HG03378 (cell line): ENCODE results near the gene MORN4.
A peak's percentile ranks its signal among the peaks of the same experiment; 100 is the strongest.
"Not testable (repeated sequence)": the region's sequence is repeated elsewhere in the genome, so short reads cannot be mapped to it uniquely, and the experiment has no call there.

Experiments
- ATAC-seq: cut with Tn5 transposase; IDR thresholded peaks from one replicate; pipeline ENCODE4 v1.9.1; 2021; ENCODE audit warnings: mild to moderate bottlenecking, moderate library complexity; ENCODE audit not compliant: unreplicated experiment

The MORN4 gene

GRCh38 chr10:97632949-97633884 is at the start of gene MORN4:
TSS of gene MORN4 (minus strand) at chr10:97633500. CDS start at chr10:97619653, 13,847 bp downstream.
- peak; percentile 91 for ATAC-seq

GRCh38 chr10:97682042-97682441 is 48.7 kb upstream of the MORN4 start:
- ATAC-seq = no peak

GRCh38 chr10:97679594-97679993 is 46.3 kb upstream of the MORN4 start:
- no peak for ATAC-seq

DNA sequence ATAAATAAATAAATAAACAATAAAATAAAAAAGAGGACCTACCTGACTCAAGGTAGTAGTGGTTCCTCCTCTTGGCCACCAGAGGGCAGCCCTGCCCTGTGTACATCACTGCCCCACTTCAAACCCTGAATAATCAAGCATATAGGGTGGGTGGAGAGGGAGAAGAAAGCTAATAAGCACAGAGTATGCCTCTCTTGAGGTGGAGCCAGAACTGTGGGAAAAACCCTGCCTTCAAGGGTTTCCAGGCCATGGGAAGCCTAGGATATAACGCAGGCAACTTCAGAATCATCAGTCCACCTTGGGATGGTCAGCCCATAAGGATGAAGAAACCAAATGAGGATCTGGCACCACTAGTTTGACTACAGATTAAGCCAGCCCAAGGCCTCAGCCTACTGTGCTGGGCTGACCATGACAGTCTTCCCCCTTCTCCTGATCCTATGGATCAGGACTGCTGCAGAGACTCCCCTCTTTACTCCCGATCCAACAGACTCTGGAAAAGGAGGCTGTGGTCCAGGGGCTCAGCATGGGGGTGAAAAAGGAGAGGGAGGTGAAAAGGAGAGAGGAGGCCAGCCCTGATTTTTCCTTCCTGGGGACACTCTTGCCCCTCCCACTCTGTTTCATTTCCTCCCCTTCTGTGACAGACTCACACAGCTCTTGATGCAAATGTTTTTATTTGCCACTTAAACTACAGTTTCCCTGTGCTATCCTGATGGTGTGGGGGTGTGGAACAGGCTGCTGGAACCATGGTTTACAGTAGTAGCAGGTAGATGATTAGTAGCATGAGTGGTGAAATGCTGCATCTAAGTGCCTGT is 43.7 kb upstream of the MORN4 start:
- peak; percentile 53 for ATAC-seq

GRCh38 chr10:97675222-97675621 is 41.9 kb upstream of the MORN4 start:
- ATAC-seq = no peak

DNA sequence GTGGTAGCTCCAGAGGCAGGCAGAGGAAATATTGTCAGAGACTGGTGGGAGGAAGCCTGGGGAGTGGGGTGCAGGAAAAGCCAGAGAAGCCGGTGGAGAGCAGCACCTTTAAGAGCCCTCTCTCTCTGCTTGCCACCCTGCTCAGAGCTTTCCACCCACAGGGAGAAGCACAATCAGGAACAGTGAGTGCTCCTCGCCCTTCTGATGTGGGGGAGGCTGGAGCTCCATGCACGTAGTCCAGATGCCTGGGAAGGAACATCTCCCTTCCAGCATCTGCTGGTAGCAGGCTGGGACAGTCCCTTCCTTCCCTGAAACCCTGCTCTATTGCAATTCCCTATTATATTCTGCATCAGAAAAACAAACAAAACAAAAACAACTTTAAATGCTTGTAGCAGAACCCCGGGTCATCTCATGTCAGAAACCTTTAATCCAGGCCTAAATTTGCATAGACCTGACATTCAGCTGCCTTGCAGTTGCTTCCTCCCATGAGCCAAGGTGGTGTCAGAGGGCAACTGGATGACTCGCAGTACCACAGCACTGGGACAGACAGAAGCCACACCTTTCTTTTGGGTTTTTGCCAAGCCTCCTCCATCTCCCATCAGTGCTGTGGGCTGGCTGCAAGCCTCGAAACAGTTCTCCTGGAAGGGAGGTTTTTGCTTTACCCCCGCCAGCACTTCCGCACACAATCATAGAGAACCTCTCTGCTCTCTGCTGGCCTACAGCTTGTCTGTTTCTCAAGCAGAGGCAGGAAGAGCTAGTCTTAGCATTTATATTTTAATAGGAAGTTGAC is 40.6 kb upstream of the MORN4 start:
- ATAC-seq = no peak

DNA sequence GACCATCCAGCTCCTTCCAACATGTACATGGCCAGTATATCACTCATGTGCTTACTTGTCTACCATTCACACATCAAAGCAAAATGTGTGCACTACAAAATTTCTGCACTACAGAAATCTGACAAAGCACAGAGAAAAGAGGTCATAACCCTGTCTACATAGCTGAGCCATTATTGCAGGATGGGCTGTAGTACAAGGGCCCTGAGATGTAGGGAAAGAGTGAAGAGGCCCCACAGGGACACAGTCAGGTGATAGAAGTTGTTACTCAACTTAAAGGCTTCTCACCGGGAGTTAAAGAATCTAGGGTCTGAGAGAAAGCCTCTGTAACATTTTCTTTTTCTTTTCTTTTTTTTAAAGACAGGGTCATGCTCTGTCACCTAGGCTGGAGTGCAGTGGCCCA is 36.3 kb upstream of the MORN4 start:
- ATAC-seq = no peak

DNA sequence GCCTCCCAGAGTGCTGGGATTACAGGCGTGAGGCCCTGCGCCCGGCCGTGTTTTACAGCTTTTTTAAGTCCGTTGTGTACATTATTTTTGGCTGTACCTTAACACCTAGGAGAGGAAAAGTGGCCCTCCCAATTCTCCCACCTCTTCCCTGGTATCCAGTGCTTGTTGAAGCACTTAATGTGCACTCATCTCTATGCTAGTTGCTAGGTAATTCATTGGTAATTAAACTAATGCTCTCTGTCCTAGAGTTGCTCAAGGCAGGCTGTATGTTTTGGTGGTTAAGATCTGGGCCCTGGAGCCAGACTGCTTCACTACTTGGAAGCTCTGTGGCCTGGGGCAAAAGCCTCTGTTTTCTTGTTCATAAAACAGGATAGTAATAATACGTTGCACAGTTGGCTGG is 34.2 kb upstream of the MORN4 start:
- ATAC-seq = no peak

GRCh38 chr10:97666992-97667391 is 33.7 kb upstream of the MORN4 start:
- ATAC-seq = no peak

GRCh38 chr10:97664282-97664850 is 31.1 kb upstream of the MORN4 start:
- no peak for ATAC-seq

- no peak for ATAC-seq
Observed at GRCh38 chr10:97659589-97659988, 26.3 kb upstream of the MORN4 start.

- no peak for ATAC-seq
Observed at GRCh38 chr10:97656777-97657176, 23.5 kb upstream of the MORN4 start.

GRCh38 chr10:97651773-97652172 is 18.5 kb upstream of the MORN4 start:
- no peak for ATAC-seq

GRCh38 chr10:97650726-97651125 is 17.4 kb upstream of the MORN4 start:
- ATAC-seq = no peak

GRCh38 chr10:97649405-97649750 is 16.1 kb upstream of the MORN4 start:
- ATAC-seq = not testable (repeated sequence)

DNA sequence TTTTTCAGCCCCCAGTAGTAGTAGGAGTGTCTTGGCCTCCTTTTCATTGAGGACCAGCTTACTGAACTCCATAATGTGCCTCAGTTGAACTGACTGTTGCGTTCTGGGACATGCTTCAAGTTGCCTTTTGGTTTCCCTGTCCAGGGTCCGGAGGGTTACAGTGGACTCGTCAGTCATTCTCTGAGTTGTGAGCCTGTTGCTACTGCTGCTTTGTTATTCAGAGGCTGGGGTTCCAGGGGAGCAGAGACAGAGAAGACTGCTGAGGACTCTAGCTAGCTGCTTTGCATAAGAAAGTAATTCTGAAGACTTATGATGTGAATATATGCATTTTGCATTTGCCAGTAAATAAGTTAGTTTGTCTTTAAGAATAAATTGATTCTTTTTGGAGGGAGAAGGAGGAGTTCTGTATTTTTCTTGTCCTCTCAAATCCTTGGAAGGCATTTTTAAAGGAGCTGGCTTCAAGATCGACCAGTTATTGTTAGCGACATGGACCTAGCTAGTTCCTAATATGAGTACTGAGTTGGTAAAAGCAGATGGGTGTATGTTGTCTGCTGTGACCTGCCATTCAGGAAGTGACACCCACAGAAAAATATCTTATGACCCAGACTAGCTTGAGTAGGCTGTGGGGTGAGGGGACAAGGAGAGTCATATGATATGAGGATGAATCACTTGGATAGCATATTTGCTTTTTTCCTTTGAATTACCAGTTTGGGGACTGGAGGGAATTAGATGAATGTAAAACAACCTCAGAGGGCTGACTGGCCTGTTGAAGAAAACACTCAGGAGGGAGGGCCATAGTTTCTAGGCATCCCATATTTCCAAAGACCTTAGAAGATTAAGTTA is 15.5 kb upstream of the MORN4 start:
- ATAC-seq = peak; percentile 94

- ATAC-seq = no peak
Observed at GRCh38 chr10:97647556-97647955, 14.3 kb upstream of the MORN4 start.

- ATAC-seq = no peak
Observed at GRCh38 chr10:97644936-97645335, 11.6 kb upstream of the MORN4 start.

GRCh38 chr10:97643441-97643985 is 10.2 kb upstream of the MORN4 start:
- ATAC-seq = no peak
